Measurements from ENCODE around the gene ATP8B1.

DNA sequence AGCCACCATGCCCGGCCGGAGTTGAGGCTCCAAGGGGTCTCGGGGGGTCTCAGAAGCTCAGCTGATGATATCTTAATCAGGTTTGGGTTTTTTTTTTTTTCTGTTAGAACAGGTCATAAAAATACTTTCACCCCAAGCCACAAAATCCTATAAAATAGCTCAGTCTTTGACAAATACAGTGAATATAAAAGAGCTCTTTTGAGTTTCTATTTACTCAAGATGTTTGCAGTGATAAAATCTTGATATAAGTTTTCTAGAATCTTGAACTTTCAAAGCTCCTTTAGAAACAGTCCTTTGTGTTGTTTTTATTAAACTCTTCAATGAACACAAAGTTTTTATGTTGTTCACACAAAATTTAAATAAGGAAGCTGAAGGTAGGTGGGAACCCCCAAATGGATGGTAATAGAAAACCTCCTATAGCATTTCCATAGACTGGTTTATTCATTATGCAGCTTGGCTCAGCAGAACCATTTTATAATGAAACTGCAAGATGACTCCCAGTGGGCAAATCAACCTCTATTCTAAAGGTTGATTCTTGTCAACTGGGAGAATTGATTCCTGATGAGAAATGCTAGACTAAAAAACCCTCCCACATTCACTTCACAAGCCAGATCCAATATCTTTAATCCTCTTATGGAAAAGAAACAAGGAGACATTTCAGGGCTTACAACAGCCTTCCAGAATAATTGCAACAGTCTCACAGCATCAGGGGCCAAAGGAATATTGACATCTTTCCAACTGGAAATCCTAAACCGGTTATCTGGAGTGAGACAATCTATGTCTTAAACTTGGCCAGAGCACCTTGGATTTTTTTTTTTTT lies 167.9 kb downstream of the ATP8B1 start:
- TF ChIP-seq, protein P1, sequence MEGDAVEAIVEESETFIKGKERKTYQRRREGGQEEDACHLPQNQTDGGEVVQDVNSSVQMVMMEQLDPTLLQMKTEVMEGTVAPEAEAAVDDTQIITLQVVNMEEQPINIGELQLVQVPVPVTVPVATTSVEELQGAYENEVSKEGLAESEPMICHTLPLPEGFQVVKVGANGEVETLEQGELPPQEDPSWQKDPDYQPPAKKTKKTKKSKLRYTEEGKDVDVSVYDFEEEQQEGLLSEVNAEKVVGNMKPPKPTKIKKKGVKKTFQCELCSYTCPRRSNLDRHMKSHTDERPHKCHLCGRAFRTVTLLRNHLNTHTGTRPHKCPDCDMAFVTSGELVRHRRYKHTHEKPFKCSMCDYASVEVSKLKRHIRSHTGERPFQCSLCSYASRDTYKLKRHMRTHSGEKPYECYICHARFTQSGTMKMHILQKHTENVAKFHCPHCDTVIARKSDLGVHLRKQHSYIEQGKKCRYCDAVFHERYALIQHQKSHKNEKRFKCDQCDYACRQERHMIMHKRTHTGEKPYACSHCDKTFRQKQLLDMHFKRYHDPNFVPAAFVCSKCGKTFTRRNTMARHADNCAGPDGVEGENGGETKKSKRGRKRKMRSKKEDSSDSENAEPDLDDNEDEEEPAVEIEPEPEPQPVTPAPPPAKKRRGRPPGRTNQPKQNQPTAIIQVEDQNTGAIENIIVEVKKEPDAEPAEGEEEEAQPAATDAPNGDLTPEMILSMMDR (IDR thresholded peaks at IDR 0.05), result no peak
- TF ChIP-seq, protein P2, sequence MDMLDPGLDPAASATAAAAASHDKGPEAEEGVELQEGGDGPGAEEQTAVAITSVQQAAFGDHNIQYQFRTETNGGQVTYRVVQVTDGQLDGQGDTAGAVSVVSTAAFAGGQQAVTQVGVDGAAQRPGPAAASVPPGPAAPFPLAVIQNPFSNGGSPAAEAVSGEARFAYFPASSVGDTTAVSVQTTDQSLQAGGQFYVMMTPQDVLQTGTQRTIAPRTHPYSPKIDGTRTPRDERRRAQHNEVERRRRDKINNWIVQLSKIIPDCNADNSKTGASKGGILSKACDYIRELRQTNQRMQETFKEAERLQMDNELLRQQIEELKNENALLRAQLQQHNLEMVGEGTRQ (IDR thresholded peaks at IDR 0.05), result no peak
- TF ChIP-seq NR3C1 (IDR thresholded peaks at IDR 0.05) (no peak), RCOR1 (IDR thresholded peaks at IDR 0.05; ENCODE audit: low read depth, low read length) (no peak), CBX8 (IDR thresholded peaks at IDR 0.05) (no peak), EP300 (IDR thresholded peaks at IDR 0.05) (no peak), POLR2AphosphoS2 (conservative IDR thresholded peaks at IDR 0.05; ENCODE audit: low read length) (no peak), JUN (IDR thresholded peaks at IDR 0.05) (no peak), CEBPB (IDR thresholded peaks at IDR 0.05) (no peak), JUNB (IDR thresholded peaks at IDR 0.05) (no peak)
- TF ChIP-seq, protein P3, sequence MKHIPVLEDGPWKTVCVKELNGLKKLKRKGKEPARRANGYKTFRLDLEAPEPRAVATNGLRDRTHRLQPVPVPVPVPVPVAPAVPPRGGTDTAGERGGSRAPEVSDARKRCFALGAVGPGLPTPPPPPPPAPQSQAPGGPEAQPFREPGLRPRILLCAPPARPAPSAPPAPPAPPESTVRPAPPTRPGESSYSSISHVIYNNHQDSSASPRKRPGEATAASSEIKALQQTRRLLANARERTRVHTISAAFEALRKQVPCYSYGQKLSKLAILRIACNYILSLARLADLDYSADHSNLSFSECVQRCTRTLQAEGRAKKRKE (CRISPR knock-in tag; IDR thresholded peaks at IDR 0.05; ENCODE audit: low read depth), result no peak

All from A549 (cell line).